ENCODE results near the gene CFAP57.

DNA sequence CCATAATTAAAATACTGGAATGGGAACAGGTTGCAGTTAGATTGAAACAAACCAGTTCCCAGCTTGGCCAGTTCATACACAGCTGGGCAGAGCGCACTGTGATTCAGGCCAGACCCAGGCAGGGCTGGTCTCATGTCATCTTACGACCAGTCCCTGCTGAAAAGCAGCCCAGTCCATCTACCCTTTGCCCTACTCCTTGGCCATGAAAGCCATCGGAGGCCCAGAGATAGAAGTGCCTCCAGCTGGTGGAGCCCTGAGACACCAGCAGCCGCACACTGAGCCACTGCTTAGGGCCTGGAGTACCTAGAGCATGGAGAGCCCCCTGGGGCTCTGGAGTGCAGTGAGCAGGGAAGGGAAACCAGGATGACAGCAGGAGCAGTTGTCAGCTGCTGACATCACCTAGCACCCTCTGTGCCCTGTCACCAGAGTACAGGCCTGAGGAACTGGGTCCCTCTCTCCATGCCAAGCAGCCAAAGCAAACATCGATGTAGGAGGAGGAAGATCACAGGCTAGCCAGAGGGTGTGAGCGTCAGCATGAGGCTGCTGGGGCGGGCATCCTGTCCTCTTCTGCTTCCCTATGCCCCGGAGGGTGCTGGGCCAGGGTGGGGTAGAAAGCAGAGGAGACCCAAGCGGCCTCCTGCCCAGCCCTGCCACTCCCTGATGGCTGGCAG is 63.5 kb downstream of the CFAP57 start:
- TF ChIP-seq, protein P1, sequence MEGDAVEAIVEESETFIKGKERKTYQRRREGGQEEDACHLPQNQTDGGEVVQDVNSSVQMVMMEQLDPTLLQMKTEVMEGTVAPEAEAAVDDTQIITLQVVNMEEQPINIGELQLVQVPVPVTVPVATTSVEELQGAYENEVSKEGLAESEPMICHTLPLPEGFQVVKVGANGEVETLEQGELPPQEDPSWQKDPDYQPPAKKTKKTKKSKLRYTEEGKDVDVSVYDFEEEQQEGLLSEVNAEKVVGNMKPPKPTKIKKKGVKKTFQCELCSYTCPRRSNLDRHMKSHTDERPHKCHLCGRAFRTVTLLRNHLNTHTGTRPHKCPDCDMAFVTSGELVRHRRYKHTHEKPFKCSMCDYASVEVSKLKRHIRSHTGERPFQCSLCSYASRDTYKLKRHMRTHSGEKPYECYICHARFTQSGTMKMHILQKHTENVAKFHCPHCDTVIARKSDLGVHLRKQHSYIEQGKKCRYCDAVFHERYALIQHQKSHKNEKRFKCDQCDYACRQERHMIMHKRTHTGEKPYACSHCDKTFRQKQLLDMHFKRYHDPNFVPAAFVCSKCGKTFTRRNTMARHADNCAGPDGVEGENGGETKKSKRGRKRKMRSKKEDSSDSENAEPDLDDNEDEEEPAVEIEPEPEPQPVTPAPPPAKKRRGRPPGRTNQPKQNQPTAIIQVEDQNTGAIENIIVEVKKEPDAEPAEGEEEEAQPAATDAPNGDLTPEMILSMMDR (IDR thresholded peaks at IDR 0.05; ENCODE audit: poor library complexity) = no peak
- no peak for TF ChIP-seq EZH2 (IDR thresholded peaks at IDR 0.05; ENCODE audit: borderline replicate concordance)
- TF ChIP-seq EZH2phosphoT487 (IDR thresholded peaks at IDR 0.05; ENCODE audit: low read depth, severe bottlenecking, unreplicated experiment) = no peak
